GM19324 (cell line): Measurements from ENCODE around the gene CLGN.
A peak's percentile ranks its signal among the peaks of the same experiment; 100 is the strongest.

Experiments
- ATAC-seq: cut with Tn5 transposase; IDR thresholded peaks from one replicate; pipeline ENCODE4 v1.9.1; 2021; ENCODE audit warnings: mild to moderate bottlenecking, moderate library complexity; ENCODE audit not compliant: unreplicated experiment, low FRiP score

CLGN gene

DNA sequence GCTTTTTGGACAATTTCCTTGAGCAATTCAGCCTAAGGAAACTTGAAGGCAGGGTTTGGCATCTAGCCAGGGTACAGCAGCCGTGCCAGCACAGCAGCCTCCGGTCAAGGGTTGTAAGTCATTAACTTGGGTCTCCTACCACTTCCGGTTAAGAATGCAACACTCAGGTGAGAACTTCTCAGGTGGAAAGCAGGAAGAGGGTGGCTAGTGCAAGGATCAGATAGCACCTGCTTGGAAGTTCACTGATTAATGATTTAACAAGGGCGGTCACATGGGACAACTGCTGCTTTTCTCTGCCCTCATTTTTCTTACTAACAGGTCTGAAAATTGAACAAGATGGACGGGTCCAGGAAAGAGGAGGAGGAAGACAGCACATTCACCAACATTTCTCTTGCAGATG is 84.1 kb downstream of the CLGN start:
- peak; percentile 91 for ATAC-seq

DNA sequence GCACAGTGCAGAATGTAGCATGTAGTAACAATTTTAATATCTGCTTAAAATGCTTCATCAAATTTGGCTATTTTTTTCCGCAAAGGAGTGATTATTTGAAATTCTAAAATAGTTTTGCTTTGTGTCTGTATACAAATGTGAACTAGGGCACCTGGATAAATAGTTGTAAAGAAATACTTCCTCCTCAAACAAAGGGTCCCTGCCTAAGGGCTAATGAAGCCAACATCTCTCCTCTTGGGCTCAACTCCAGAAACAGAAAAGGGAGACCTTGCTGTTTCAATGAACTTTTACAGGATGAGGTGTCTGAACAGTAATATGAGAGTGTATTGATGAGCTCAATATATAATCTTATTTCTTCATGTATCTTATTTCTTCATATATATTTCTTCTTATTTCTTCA is 84.8 kb downstream of the CLGN start:
- no peak for ATAC-seq
